Activated naive CD8-positive, alpha-beta T cell (primary cell): Measurements from ENCODE around the gene ANKFY1.
A peak's percentile ranks its signal among the peaks of the same experiment; 100 is the strongest.

Experiments
- H3K27ac Mint-ChIP-seq: one replicate; pipeline ENCODE4 v1.8.0; 2021; ENCODE audit warnings: mixed read lengths
- H3K27me3 Mint-ChIP-seq: one replicate; pipeline ENCODE4 v1.8.0; 2021; ENCODE audit warnings: mixed read lengths
- H3K36me3 Mint-ChIP-seq: one replicate; pipeline ENCODE4 v1.8.0; 2021; ENCODE audit warnings: mixed read lengths
- H3K4me1 Mint-ChIP-seq: one replicate; pipeline ENCODE4 v1.8.0; 2021; ENCODE audit warnings: low read depth, mixed read lengths
- H3K4me3 Mint-ChIP-seq: one replicate; pipeline ENCODE4 v1.8.0; 2021; ENCODE audit warnings: mild to moderate bottlenecking, mixed read lengths
- H3K9me3 Mint-ChIP-seq: one replicate; pipeline ENCODE4 v1.8.0; 2021; ENCODE audit warnings: low read depth, mixed read lengths

ANKFY1 gene

GRCh38 chr17:4186357-4186881 is 77.4 kb downstream of the ANKFY1 start:
- peaks cover 4% of the 10 kb centered on the region for H3K4me1 Mint-ChIP-seq
- peaks cover 6% of the 10 kb centered on the region for H3K36me3 Mint-ChIP-seq
- H3K4me3 Mint-ChIP-seq = no peak overlapping the region

GRCh38 chr17:4185656-4186055 is 78.1 kb downstream of the ANKFY1 start:
- Mint-ChIP-seq H3K36me3 (peaks cover 6% of the 10 kb centered on the region), H3K27ac (no peak overlapping the region), H3K4me3 (no peak overlapping the region), H3K4me1 (peaks cover 4% of the 10 kb centered on the region), H3K9me3 (no peaks in the 10 kb centered on the region), H3K27me3 (no peaks in the 10 kb centered on the region)

More at GRCh38 chr17:4186357-4186881, 77.4 kb downstream of the ANKFY1 start:
- H3K9me3 Mint-ChIP-seq = no peaks in the 10 kb centered on the region
- H3K27ac Mint-ChIP-seq = no peak overlapping the region
- H3K27me3 Mint-ChIP-seq = no peaks in the 10 kb centered on the region

- Mint-ChIP-seq H3K4me1 (peaks cover 4% of the 10 kb centered on the region), H3K9me3 (no peaks in the 10 kb centered on the region), H3K4me3 (no peak overlapping the region), H3K27me3 (no peaks in the 10 kb centered on the region), H3K36me3 (peaks cover 6% of the 10 kb centered on the region), H3K27ac (no peak overlapping the region)
These were observed 79.0 kb downstream of the ANKFY1 start for GRCh38 chr17:4184811-4185210.

- H3K27me3 Mint-ChIP-seq = no peaks in the 10 kb centered on the region
- H3K4me1 Mint-ChIP-seq = peaks cover 18% of the 10 kb centered on the region
- H3K27ac Mint-ChIP-seq = no peak overlapping the region
- H3K4me3 Mint-ChIP-seq = no peak overlapping the region
- no peaks in the 10 kb centered on the region for H3K9me3 Mint-ChIP-seq
- peaks cover 12% of the 10 kb centered on the region for H3K36me3 Mint-ChIP-seq
These were observed 81.7 kb downstream of the ANKFY1 start for GRCh38 chr17:4182043-4182442.

- H3K27me3 Mint-ChIP-seq = no peaks in the 10 kb centered on the region
- peaks cover 31% of the 10 kb centered on the region for H3K4me1 Mint-ChIP-seq
- H3K9me3 Mint-ChIP-seq = no peaks in the 10 kb centered on the region
- H3K27ac Mint-ChIP-seq = no peak overlapping the region
- no peak overlapping the region for H3K4me3 Mint-ChIP-seq
- H3K36me3 Mint-ChIP-seq = peaks cover 12% of the 10 kb centered on the region
These were observed 83.0 kb downstream of the ANKFY1 start for GRCh38 chr17:4180791-4181190.

- no peaks in the 10 kb centered on the region for H3K9me3 Mint-ChIP-seq
- peaks cover 47% of the 10 kb centered on the region for H3K4me1 Mint-ChIP-seq
- no peak overlapping the region for H3K4me3 Mint-ChIP-seq
- H3K36me3 Mint-ChIP-seq = peaks cover 15% of the 10 kb centered on the region
- H3K27ac Mint-ChIP-seq = no peak overlapping the region
- H3K27me3 Mint-ChIP-seq = no peaks in the 10 kb centered on the region
These were observed 84.7 kb downstream of the ANKFY1 start for GRCh38 chr17:4179071-4179470.

- H3K27ac Mint-ChIP-seq = no peak overlapping the region
- peaks cover 15% of the 10 kb centered on the region for H3K36me3 Mint-ChIP-seq
- H3K4me3 Mint-ChIP-seq = no peak overlapping the region
- no peaks in the 10 kb centered on the region for H3K9me3 Mint-ChIP-seq
- H3K27me3 Mint-ChIP-seq = no peaks in the 10 kb centered on the region
- H3K4me1 Mint-ChIP-seq = peaks cover 51% of the 10 kb centered on the region
These were observed 85.1 kb downstream of the ANKFY1 start for GRCh38 chr17:4178651-4179050.

- Mint-ChIP-seq H3K27me3 (no peaks in the 10 kb centered on the region), H3K36me3 (peaks cover 12% of the 10 kb centered on the region)
These were observed 86.0 kb downstream of the ANKFY1 start for GRCh38 chr17:4177806-4178205.

GRCh38 chr17:4176808-4177472 is 86.8 kb downstream of the ANKFY1 start:
- Mint-ChIP-seq H3K9me3 (no peaks in the 10 kb centered on the region), H3K4me1 (peaks cover 57% of the 10 kb centered on the region), H3K36me3 (peaks cover 11% of the 10 kb centered on the region)

More at GRCh38 chr17:4177806-4178205, 86.0 kb downstream of the ANKFY1 start:
- Mint-ChIP-seq H3K9me3 (no peaks in the 10 kb centered on the region), H3K27ac (no peak overlapping the region), H3K4me1 (peaks cover 57% of the 10 kb centered on the region), H3K4me3 (peak overlapping the region; percentile 35)

GRCh38 chr17:4175921-4176807 is 87.6 kb downstream of the ANKFY1 start:
- Mint-ChIP-seq H3K36me3 (peaks cover 9% of the 10 kb centered on the region), H3K4me1 (peaks cover 60% of the 10 kb centered on the region)

More at GRCh38 chr17:4176808-4177472, 86.8 kb downstream of the ANKFY1 start:
- H3K27ac Mint-ChIP-seq = peak overlapping the region; percentile 90
- peak overlapping the region; percentile 74 for H3K4me3 Mint-ChIP-seq
- H3K27me3 Mint-ChIP-seq = no peaks in the 10 kb centered on the region

GRCh38 chr17:4174556-4174955 is 89.2 kb downstream of the ANKFY1 start:
- Mint-ChIP-seq H3K27me3 (no peaks in the 10 kb centered on the region), H3K27ac (peak overlapping the region; percentile 83), H3K9me3 (no peaks in the 10 kb centered on the region), H3K4me1 (peaks cover 60% of the 10 kb centered on the region), H3K36me3 (peaks cover 9% of the 10 kb centered on the region), H3K4me3 (peak overlapping the region; percentile 66)

More at GRCh38 chr17:4175921-4176807, 87.6 kb downstream of the ANKFY1 start:
- Mint-ChIP-seq H3K4me3 (peak overlapping the region; percentile 74), H3K27me3 (no peaks in the 10 kb centered on the region), H3K27ac (peak overlapping the region; percentile 90), H3K9me3 (no peaks in the 10 kb centered on the region)

- Mint-ChIP-seq H3K9me3 (no peaks in the 10 kb centered on the region), H3K4me3 (peak overlapping the region; percentile 66), H3K4me1 (peaks cover 61% of the 10 kb centered on the region), H3K36me3 (peaks cover 11% of the 10 kb centered on the region), H3K27me3 (no peaks in the 10 kb centered on the region), H3K27ac (peak overlapping the region; percentile 83)
These were observed 90.0 kb downstream of the ANKFY1 start for GRCh38 chr17:4173781-4174180.

GRCh38 chr17:4172356-4172755 is 91.4 kb downstream of the ANKFY1 start:
- Mint-ChIP-seq H3K4me3 (no peak overlapping the region), H3K27ac (no peak overlapping the region), H3K36me3 (peaks cover 6% of the 10 kb centered on the region), H3K4me1 (peaks cover 54% of the 10 kb centered on the region), H3K27me3 (no peaks in the 10 kb centered on the region), H3K9me3 (no peaks in the 10 kb centered on the region)

GRCh38 chr17:4170639-4171280 is 93.0 kb downstream of the ANKFY1 start:
- Mint-ChIP-seq H3K27me3 (no peaks in the 10 kb centered on the region), H3K36me3 (peaks cover 6% of the 10 kb centered on the region), H3K27ac (peak overlapping the region; percentile 10), H3K4me3 (no peak overlapping the region), H3K9me3 (no peaks in the 10 kb centered on the region), H3K4me1 (peaks cover 38% of the 10 kb centered on the region)
